Measurements from ENCODE around the gene USP10. TPM values are rescaled to one million over a fixed set of nuclear protein-coding genes. Genes with fewer than 3 reads are reported as not detected.
"Not testable (repeated sequence)": the region's sequence is repeated elsewhere in the genome, so short reads cannot be mapped to it uniquely, and the experiment has no call there.

Gene USP10
- total and polyA plus RNA-seq, 4 donors, result 28.2 to 46.1 (median 42.0) TPM

GRCh38 chr16:84746231-84746630 lies 46.4 kb downstream of the USP10 start (continued):
- TF ChIP-seq REST (IDR thresholded peaks at IDR 0.05), result no peak
- TF ChIP-seq TAF1 (conservative IDR thresholded peaks at IDR 0.05), result no peak
- no peak for TF ChIP-seq HNF4G (IDR thresholded peaks at IDR 0.05)

GRCh38 chr16:84746875-84747274 lies 47.1 kb downstream of the USP10 start:
- peaks cover 0 to 12% (median 6%) of the 10 kb centered on the region in 4 donors for H3K4me1 ChIP-seq (ENCODE audit: control insufficient read depth in 4 of 4, insufficient read depth in 4 of 4, low read length in 3 of 4)
- TF ChIP-seq HNF4A (conservative IDR thresholded peaks at IDR 0.05) (no peak), EGR1 (IDR thresholded peaks at IDR 0.05; ENCODE audit: low read depth in 2 of 2) (no peak), NR2F2 (IDR thresholded peaks at IDR 0.05) (no peak), GABPA (IDR thresholded peaks at IDR 0.05 in 1 of 2, conservative IDR thresholded peaks at IDR 0.05 in 1 of 2) (no peak), ZBTB33 (IDR thresholded peaks at IDR 0.05) (no peak), FOXA2 (IDR thresholded peaks at IDR 0.05) (no peak), RXRA (IDR thresholded peaks at IDR 0.05) (no peak), REST (IDR thresholded peaks at IDR 0.05) (no peak), HNF4G (IDR thresholded peaks at IDR 0.05) (no peak), JUND (IDR thresholded peaks at IDR 0.05) (no peak), SP1 (IDR thresholded peaks at IDR 0.05) (no peak), CTCF (IDR thresholded peaks at IDR 0.05; ENCODE audit: low read depth, low read length, missing input control) (no peak), FOXA1 (IDR thresholded peaks at IDR 0.05) (no peak)
- 95% methylated on average over 11 of the region's 11 CpGs for WGBS
- DNase-seq (ENCODE audit: low spot score), result no peak
- H3K27ac ChIP-seq (ENCODE audit: low read depth in 1 of 2, low read length in 2 of 2), result no peak overlapping the region
- no peaks in the 10 kb centered on the region for H3K27me3 ChIP-seq (ENCODE audit: control insufficient read depth in 4 of 4, insufficient read depth in 4 of 4, low read length in 3 of 4)
- H3K9me3 ChIP-seq (ENCODE audit: control insufficient read depth in 4 of 4, low read length in 3 of 4), result no peaks in the 10 kb centered on the region
- H3K9ac ChIP-seq (ENCODE audit: low read depth in 1 of 2, low read length in 2 of 2), result no peak overlapping the region
- H3K36me3 ChIP-seq (ENCODE audit: control insufficient read depth in 4 of 4, insufficient read depth in 3 of 4, low read depth in 1 of 4, low read length in 3 of 4), result peaks cover 2 to 5% (median 3%) of the 10 kb centered on the region in 4 donors
- no peak overlapping the region for H3K4me3 ChIP-seq (ENCODE audit: low read depth in 1 of 3, low read length in 3 of 3)

- 88% methylated on average over 11 of the region's 11 CpGs for WGBS
- not testable (repeated sequence) for H3K9ac ChIP-seq (ENCODE audit: low read depth in 1 of 2, low read length in 2 of 2); DNase-seq (ENCODE audit: low spot score)
Observed at GRCh38 chr16:84748247-84748646, 48.4 kb downstream of the USP10 start.

More at GRCh38 chr16:84748247-84748646, 48.4 kb downstream of the USP10 start:
- H3K9me3 ChIP-seq (ENCODE audit: control insufficient read depth in 4 of 4, low read length in 3 of 4); H3K4me3 ChIP-seq (ENCODE audit: low read depth in 1 of 3, low read length in 3 of 3); H3K36me3 ChIP-seq (ENCODE audit: control insufficient read depth in 4 of 4, insufficient read depth in 3 of 4, low read depth in 1 of 4, low read length in 3 of 4); H3K27me3 ChIP-seq (ENCODE audit: control insufficient read depth in 4 of 4, insufficient read depth in 4 of 4, low read length in 3 of 4); H3K4me1 ChIP-seq (ENCODE audit: control insufficient read depth in 4 of 4, insufficient read depth in 4 of 4, low read length in 3 of 4); H3K27ac ChIP-seq (ENCODE audit: low read depth in 1 of 2, low read length in 2 of 2): not testable (repeated sequence)

Measured in liver (tissue), 9 donors.